Pancreas (tissue), 10 donors: ENCODE results near the gene OR10H5. TPM values are rescaled to one million over a fixed set of nuclear protein-coding genes. Genes with fewer than 3 reads are reported as not detected.
A peak's percentile ranks its signal among the peaks of the same experiment; 100 is the strongest.

Source experiments
- ATAC-seq, 4 donors: fragments of 200-7000 bp; cut with Tn5 transposase; one replicate each; pipeline versions ENCODE4 v1.8.0 to v1.9.1; 2020; ENCODE audit warnings: mild to moderate bottlenecking in 4 of 4, moderate library complexity in 4 of 4
- DNase-seq, 6 donors: peaks; one replicate each; pipeline ENCODE4 v3.0.0-alpha.2; 2020
- FAIRE-seq: peaks from 2 replicates; lab custom pipeline; 2012; peaks lifted over from hg19 to GRCh38; lab: Jason Lieb, UNC
- H3K27ac ChIP-seq, 4 donors: fragments of 200-600 bp; sonication (generic); 1 replicate in 3 of 4; 2 replicates in 1 of 4; pipeline versions ENCODE4 v1.5.0 to v1.8.0; 2020
- H3K27me3 ChIP-seq, 4 donors: fragments of 200-600 bp; one replicate each; pipeline ENCODE4 v1.8.0; 2021
- H3K36me3 ChIP-seq, 3 donors: fragments of 200-600 bp; sonication (generic) in 1 of 3; one replicate each; pipeline versions ENCODE4 v1.5.0 to v1.8.0; 2020 to 2021
- H3K4me1 ChIP-seq, 3 donors: fragments of 200-600 bp; one replicate each; pipeline ENCODE4 v1.8.0; 2021
- H3K4me3 ChIP-seq, 4 donors: fragments of 200-600 bp; sonication (generic) in 2 of 4; one replicate each; pipeline versions ENCODE4 v1.5.0 to v1.8.0; 2020 to 2021
- H3K9me3 ChIP-seq, 4 donors: fragments of 200-600 bp; one replicate each; pipeline ENCODE4 v1.8.0; 2021
- WGBS, 2 donors: extraction: QIAGEN DNeasy Blood & Tissue Kit; methylation state at CpG; one replicate each; pipeline ENCODE4 v1.1.7; 2013; 5-methylcytosine and 5-hydroxymethylcytosine counted together
- intact Hi-C, 3 donors: fragments of 100-400 bp; cut with DNase I; formaldehyde crosslinking; loops; one replicate each; pipeline versions ENCODE4 v1.11.1 to v1.14.2; 2022
- polyA plus RNA-seq, 2 donors: library from polyadenylated mRNA; stranded (reverse); fragments of 200-250 nt; gene quantifications; one replicate each; pipeline ENCODE4 v1.2.3, GENCODE V29; 2013
- total RNA-seq, 6 donors: library from RNA; stranded (reverse); fragmentation: NEBNext Ultra II Directional in 4 of 6; extraction: Animal tissue kit (Norgen Biotek cat#: 25700) in 4 of 6; gene quantifications; one replicate each; pipeline versions ENCODE4 v1.2.1 to v1.2.4, GENCODE V29; 2021 to 2023
- TF ChIP-seq, protein P1 (sequence below), 4 donors: fragments of 200-600 bp; sonication (generic) in 3 of 4; IDR thresholded peaks; one replicate each; pipeline versions ENCODE4 v1.5.0 to v1.8.0; 2021; ENCODE audit warnings: antibody characterized with exemption in 4 of 4
- donor health status: healthy with polysubstance abuse.
- donor health status: DM: no; HTN: no; CAD: no; lungs with moderate emphysema.
- donor health status: DM: no; HTN: no; CAD: no.
- donor health status: control.
- donor health status: control.
- donor health status: Bipolar disorder and iron deficiency.
- donor health status: DM: yes; HTN: yes; CAD: no.
- donor health status: DM: no; HTN: no; CAD: no.
- donor health status: DM: no; HTN: no; CAD: no.
- donor health status: DM: yes; HTN: yes; CAD: no.

The OR10H5 gene
- total and polyA plus RNA-seq, 8 donors = 0.05 TPM; not detected in 7

DNA sequence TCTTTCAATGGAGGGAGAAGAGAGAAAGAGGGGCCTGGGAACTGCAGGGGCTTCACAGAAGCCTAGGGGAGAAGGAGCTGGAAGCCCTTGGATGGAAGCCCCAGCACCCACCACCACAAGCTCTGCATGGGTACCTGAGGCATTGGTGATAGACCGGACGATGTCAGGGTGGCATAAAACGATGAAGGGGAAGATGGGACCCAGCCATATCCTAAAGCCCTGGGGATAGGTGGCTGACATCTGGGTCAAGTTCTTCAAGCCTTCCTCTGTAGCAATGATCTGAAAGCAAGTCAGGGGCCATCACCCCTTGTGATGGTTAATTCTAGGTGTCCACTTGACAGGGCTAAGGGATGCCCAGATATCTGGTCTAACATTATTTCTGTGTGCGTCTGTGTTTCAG, 11.2 kb upstream of the OR10H5 start:
- Histone ChIP-seq H3K4me1 (no peaks in the 10 kb centered on the region), H3K36me3 (no peaks in the 10 kb centered on the region), H3K27me3 (no peaks in the 10 kb centered on the region), H3K4me3 (no peak overlapping the region), H3K9me3 (no peaks in the 10 kb centered on the region), H3K27ac (no peak overlapping the region)
- DNase-seq (no peak), FAIRE-seq (no peak), ATAC-seq (no peak)
- TF ChIP-seq, protein P1, sequence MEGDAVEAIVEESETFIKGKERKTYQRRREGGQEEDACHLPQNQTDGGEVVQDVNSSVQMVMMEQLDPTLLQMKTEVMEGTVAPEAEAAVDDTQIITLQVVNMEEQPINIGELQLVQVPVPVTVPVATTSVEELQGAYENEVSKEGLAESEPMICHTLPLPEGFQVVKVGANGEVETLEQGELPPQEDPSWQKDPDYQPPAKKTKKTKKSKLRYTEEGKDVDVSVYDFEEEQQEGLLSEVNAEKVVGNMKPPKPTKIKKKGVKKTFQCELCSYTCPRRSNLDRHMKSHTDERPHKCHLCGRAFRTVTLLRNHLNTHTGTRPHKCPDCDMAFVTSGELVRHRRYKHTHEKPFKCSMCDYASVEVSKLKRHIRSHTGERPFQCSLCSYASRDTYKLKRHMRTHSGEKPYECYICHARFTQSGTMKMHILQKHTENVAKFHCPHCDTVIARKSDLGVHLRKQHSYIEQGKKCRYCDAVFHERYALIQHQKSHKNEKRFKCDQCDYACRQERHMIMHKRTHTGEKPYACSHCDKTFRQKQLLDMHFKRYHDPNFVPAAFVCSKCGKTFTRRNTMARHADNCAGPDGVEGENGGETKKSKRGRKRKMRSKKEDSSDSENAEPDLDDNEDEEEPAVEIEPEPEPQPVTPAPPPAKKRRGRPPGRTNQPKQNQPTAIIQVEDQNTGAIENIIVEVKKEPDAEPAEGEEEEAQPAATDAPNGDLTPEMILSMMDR (IDR thresholded peaks at IDR 0.05) = no peak
- intact Hi-C loops = no loop called here
- WGBS, 2 donors = 60 to 77% methylated on average over 4 of the region's 4 CpGs

DNA sequence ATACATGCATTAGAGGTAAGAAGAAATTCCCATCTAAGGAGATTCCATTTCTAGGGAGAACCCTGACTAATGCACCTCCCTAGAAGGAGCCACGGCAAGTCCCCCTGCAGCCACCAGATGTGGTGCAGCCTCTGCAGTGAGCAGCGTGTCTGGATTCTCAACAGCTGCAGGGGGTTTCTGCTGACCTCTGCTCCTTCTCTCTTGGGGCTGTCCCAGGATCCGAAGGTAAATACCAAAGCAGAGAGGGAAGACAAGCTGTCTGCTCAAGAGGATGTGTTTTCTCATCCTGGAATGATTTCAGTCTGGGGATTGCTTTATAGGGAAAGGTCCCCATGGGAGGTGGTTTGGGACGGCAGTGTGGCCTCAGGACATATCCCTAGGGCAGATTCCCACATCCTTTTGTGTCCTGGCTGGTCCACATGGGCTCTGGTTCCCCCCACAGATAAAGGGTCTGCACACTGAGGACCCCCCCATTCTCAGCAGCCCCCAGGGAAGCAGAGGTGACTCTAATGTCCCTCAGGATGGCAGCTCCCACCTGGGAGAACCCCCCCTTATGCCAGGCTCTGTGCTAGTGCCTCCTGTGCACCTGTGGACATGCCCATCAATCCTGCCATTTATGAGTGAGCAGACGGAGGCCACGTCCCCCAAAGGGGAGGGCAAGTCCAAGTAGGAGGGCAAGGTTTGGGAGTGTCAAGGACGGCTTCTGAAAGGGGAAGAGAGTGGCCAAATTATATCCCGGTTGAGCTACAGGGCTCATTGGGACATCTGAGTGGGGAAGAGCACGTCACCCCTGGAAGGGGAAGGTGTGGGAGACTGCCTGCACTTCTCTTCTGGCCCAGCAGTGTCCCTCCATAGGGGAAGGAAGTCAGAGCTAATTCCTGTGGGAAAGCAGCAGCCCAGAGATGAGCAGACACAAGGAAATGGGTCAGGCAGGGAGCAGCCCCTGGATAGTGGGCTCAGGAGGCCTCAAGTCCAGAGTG, 10.2 kb upstream of the OR10H5 start:
- FAIRE-seq = no peak
- WGBS, 2 donors = 42 to 56% methylated on average over 9 of the region's 9 CpGs

DNA sequence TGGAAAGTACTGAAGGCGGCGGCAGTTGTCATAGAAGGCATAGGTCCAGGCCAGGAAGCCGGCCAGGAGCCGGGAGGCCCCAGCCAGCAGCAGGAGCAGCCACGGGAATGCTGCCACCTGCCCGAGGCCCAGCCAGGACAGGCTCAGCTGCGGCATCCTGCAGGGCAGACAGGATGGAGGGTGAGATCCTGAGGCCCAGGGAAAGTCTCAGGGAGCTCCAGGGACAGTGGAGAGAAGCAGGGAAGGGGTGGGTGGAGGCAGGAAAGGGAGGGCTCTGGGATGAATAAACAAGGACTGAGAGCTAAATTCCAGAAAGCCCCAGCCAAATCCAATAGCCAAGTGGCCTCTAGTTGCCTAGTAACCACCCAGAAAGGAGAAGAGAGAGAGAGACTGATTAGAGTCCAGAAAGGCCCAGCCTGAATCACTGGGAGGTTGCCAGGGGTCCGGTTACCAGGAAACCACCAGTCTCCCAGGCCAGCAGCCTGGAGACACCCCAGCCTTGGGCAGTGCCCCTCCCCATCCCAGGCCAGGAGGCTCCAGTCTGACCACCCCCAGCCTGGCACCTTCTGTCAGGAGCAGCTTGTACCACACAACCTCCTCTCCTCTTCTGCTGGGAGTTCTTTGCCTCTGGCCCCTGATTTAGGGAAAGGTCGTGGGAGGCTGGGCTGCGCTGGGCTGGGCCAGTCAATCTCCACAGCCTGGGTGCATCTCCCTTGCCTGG, 7.5 kb upstream of the OR10H5 start:
- peak; percentile 68 to 90 (median 87) for ATAC-seq
- no peaks in the 10 kb centered on the region for H3K4me1 ChIP-seq
- DNase-seq = peak; percentile 61 to 85 (median 74)
- no peak for FAIRE-seq
- TF ChIP-seq, protein P1 (IDR thresholded peaks at IDR 0.05) = no peak
- H3K36me3 ChIP-seq = no peaks in the 10 kb centered on the region
- H3K27ac ChIP-seq = peak overlapping the region in 3 of 4 donors; percentile 22 to 68 (median 50)
- no peak overlapping the region for H3K4me3 ChIP-seq
- H3K27me3 ChIP-seq = no peaks in the 10 kb centered on the region
- intact Hi-C loops = no loop called here
- 16 to 18% methylated on average over 9 to 10 of the region's 10 CpGs for WGBS, 2 donors
- H3K9me3 ChIP-seq = no peaks in the 10 kb centered on the region

More for the DNA sequence above, 10.2 kb upstream of the OR10H5 start:
- intact Hi-C loops = no loop called here
- no peak for DNase-seq
- H3K36me3 ChIP-seq = no peaks in the 10 kb centered on the region
- TF ChIP-seq, protein P1 (IDR thresholded peaks at IDR 0.05) = no peak
- no peak overlapping the region for H3K4me3 ChIP-seq
- H3K27me3 ChIP-seq = no peaks in the 10 kb centered on the region
- no peak overlapping the region for H3K27ac ChIP-seq
- no peaks in the 10 kb centered on the region for H3K9me3 ChIP-seq
- H3K4me1 ChIP-seq = no peaks in the 10 kb centered on the region
- no peak for ATAC-seq

DNA sequence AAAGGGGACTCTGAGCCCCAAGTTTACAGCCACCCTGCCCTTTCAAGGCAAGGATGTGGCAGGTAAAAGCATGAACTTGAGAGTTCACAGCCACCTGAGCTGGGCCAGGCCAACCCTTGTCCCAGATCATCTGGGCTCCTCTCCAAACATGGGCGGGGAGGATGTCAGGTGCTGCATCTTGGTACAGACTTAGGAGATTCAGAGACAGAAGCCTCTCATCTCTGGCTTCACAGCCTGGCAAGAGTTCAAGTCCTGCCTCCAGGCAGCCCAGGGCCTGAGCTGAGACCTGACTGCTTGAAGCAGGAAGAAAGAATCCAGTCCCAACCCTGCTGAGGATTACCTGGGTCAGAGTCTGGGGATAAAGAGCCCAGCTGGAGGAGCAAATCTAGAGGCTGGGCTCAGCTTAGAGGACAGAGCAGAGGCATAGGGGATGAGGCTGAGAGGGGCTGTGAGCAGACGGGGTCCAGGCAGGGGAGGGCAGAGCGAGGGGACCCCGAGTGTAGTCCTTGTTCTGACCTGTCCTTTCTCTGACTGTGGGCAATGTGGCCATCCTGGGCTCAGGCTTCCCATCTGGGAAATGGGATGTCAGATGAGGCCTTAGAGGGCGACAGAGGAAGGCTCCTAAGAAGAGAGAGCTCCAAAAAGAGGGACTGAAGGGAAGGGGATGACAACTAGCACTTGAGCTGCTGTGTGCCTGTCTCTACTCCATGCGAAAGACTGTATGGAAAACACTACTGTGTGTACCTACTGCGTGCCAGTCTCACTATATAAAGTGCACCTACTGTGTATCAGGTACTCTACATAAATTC, 6.6 kb upstream of the OR10H5 start:
- intact Hi-C loops = no loop called here
- TF ChIP-seq, protein P1 (IDR thresholded peaks at IDR 0.05) = no peak
- Histone ChIP-seq H3K4me1 (no peaks in the 10 kb centered on the region), H3K36me3 (no peaks in the 10 kb centered on the region), H3K27ac (peak overlapping the region in 3 of 4 donors; percentile 16 to 68 (median 50)), H3K4me3 (no peak overlapping the region), H3K27me3 (no peaks in the 10 kb centered on the region), H3K9me3 (no peaks in the 10 kb centered on the region)
- ATAC-seq (peak in 3 of 4 donors; percentile 7 to 40 (median 15)), DNase-seq (peak in 1 of 6 donors; percentile 12), FAIRE-seq (no peak)
- 75 to 81% methylated on average over 7 of the region's 7 CpGs for WGBS, 2 donors
